ENCODE results near the gene PTPRE.

DNA sequence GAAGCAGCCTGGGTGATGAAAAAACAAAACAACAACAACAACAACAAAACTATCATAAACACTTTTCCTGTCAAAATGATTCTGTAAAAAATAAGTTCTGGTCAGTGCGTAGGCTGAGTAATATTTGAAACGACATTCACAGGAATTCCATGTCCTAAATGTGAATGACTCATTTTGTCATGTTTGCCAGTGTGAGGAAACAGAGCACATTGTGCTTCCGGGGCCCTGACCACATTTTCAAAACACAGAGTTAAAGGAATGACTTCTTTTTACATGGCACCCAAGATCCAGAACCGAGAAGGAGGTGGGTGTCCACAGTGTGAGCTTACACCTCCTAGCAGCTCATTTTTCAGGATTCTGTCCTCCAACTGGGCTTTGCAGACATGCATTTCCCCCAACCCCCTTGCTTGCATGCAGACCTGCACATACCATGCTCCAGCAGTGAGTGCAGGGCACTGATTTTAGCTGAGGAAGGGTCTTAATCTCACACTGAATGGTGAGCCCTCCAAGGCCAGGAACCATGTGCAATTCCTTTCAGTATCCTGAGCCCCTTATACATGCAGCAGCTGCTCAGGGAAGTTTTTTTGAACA is 17.2 kb upstream of the PTPRE start:
- TF ChIP-seq, protein P1, sequence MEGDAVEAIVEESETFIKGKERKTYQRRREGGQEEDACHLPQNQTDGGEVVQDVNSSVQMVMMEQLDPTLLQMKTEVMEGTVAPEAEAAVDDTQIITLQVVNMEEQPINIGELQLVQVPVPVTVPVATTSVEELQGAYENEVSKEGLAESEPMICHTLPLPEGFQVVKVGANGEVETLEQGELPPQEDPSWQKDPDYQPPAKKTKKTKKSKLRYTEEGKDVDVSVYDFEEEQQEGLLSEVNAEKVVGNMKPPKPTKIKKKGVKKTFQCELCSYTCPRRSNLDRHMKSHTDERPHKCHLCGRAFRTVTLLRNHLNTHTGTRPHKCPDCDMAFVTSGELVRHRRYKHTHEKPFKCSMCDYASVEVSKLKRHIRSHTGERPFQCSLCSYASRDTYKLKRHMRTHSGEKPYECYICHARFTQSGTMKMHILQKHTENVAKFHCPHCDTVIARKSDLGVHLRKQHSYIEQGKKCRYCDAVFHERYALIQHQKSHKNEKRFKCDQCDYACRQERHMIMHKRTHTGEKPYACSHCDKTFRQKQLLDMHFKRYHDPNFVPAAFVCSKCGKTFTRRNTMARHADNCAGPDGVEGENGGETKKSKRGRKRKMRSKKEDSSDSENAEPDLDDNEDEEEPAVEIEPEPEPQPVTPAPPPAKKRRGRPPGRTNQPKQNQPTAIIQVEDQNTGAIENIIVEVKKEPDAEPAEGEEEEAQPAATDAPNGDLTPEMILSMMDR (IDR thresholded peaks at IDR 0.05; ENCODE audit: poor library complexity, severe bottlenecking): no peak
- no peak for TF ChIP-seq EZH2 (IDR thresholded peaks at IDR 0.05; ENCODE audit: borderline replicate concordance, insufficient read depth, low read length, poor library complexity, severe bottlenecking)
- TF ChIP-seq EP300 (conservative IDR thresholded peaks at IDR 0.05; ENCODE audit: poor library complexity, severe bottlenecking): no peak
- no peak for TF ChIP-seq MXI1 (conservative IDR thresholded peaks at IDR 0.05; ENCODE audit: poor library complexity, severe bottlenecking)
- no peak for TF ChIP-seq RAD21 (conservative IDR thresholded peaks at IDR 0.05)

Measured in neural cell (in vitro differentiated cells).